ENCODE measurements around the gene DPH3.
A peak's percentile ranks its signal among the peaks of the same experiment; 100 is the strongest.

DPH3 gene

GRCh38 chr3:16294844-16295243 lies 30.1 kb upstream of the DPH3 start:
- H3K4me3 ChIP-seq (ENCODE audit: low read depth, low read length), result no peak overlapping the region
- in situ Hi-C loops (cut with HindIII; ENCODE audit: low sequenced_read_pairs), result no loop called here
- DNase-seq (ENCODE audit: low read depth, low spot score), result no peak
- TF ChIP-seq CTCF (IDR thresholded peaks at IDR 0.05; ENCODE audit: low read depth, low read length), result no peak

GRCh38 chr3:16290827-16291196 lies 26.1 kb upstream of the DPH3 start:
- DNase-seq (ENCODE audit: low read depth, low spot score), result peak; percentile 53
- in situ Hi-C loops (cut with HindIII; ENCODE audit: low sequenced_read_pairs), result no loop called here
- TF ChIP-seq CTCF (IDR thresholded peaks at IDR 0.05; ENCODE audit: low read depth, low read length), result no peak
- no peak overlapping the region for H3K4me3 ChIP-seq (ENCODE audit: low read depth, low read length)

GRCh38 chr3:16290007-16290826 lies 25.5 kb upstream of the DPH3 start:
- no peak overlapping the region for H3K4me3 ChIP-seq (ENCODE audit: low read depth, low read length)
- in situ Hi-C loops (cut with HindIII; ENCODE audit: low sequenced_read_pairs), result no loop called here
- peak; percentile 84 for TF ChIP-seq CTCF (IDR thresholded peaks at IDR 0.05; ENCODE audit: low read depth, low read length)
- DNase-seq (ENCODE audit: low read depth, low spot score), result peak; percentile 77

GRCh38 chr3:16289144-16289889 lies 24.6 kb upstream of the DPH3 start:
- no peak for TF ChIP-seq CTCF (IDR thresholded peaks at IDR 0.05; ENCODE audit: low read depth, low read length)
- DNase-seq (ENCODE audit: low read depth, low spot score), result no peak
- no peak overlapping the region for H3K4me3 ChIP-seq (ENCODE audit: low read depth, low read length)
- in situ Hi-C loops (cut with HindIII; ENCODE audit: low sequenced_read_pairs), result no loop called here

DNA sequence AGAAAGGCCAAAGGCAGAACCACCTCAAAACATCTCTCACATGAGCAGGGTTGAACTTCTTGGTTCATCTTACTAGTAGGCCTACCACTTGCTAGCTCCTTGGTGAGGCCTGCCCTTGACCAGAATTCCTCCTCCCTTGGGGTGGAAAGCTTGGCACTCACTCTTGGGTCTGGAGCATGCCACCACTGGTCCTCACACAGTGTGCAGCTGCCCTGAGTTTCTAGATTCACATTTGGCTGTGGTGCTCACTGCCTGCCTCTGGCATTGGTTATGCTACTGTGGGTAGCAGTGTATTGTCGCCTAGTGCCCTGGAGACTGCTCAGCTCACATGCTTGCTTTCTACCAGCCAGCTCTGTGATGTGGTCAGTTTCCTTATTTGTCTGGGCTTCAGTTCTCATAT lies 23.9 kb upstream of the DPH3 start:
- in situ Hi-C loops (cut with HindIII; ENCODE audit: low sequenced_read_pairs), result no loop called here
- DNase-seq (ENCODE audit: low read depth, low spot score), result no peak
- no peak overlapping the region for H3K4me3 ChIP-seq (ENCODE audit: low read depth, low read length)
- no peak for TF ChIP-seq CTCF (IDR thresholded peaks at IDR 0.05; ENCODE audit: low read depth, low read length)

DNA sequence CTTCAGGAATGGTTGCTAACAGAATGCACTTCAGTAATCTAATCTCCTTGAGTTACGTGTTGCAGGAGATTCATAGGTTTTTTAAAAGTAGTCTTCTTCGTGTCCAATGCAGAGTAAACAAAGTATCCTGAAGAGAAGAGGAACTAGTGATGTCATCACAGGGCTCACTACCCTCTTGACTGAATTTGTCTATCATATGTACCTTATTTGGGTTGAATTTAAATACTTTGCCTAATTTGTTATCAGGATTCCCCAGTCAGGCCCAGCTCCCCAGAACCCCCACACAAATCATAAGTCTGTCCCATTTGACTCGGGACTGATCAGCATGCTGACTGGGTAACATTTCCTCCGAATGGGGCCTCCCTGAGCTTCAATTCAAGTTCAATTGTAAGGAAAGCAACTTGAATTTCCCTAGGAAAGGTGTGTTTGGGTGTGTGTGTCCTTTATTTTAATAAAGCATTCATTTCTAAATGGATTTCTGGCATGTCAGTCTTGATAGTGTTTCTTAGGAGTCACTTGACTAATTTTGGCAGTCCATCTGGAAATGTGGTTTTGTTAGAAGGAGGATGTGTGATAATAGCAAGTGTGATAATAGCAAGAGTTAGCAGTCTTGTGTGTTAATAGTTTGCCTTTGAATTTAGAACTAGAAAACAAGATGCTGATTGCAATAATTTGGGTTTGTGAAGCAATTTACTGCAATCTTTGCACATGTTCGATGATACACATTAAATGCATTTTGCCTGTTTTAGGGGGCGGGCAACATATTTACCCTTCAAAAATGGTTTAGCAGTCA lies 22.2 kb upstream of the DPH3 start:
- no peak overlapping the region for H3K4me3 ChIP-seq (ENCODE audit: low read depth, low read length)
- no peak for TF ChIP-seq CTCF (IDR thresholded peaks at IDR 0.05; ENCODE audit: low read depth, low read length)
- DNase-seq (ENCODE audit: low read depth, low spot score), result no peak
- in situ Hi-C loops (cut with HindIII; ENCODE audit: low sequenced_read_pairs), result no loop called here

Measured in astrocyte of the spinal cord (primary cell).